HS-5 (cell line): ENCODE measurements around the gene LARGE2.

Experiments
- DNase-seq: peaks from one replicate; pipeline ENCODE4 v3.0.0-alpha.2; 2012; ENCODE audit warnings: low read depth

The LARGE2 gene

GRCh38 chr11:45917286-45917622, 5.2 kb upstream of the LARGE2 start:
- no peak for DNase-seq

- DNase-seq, result peak; percentile 96
Measured at GRCh38 chr11:45917623-45918330, 4.7 kb upstream of the LARGE2 start, which contains the start of gene PEX16. Gene PEX16, minus strand, starts transcription at chr11:45917877. Its CDS starts 66 bp downstream, at chr11:45917811.

GRCh38 chr11:45918331-45918941, 4.0 kb upstream of the LARGE2 start:
- DNase-seq, result peak; percentile 22

- no peak for DNase-seq
Measured at GRCh38 chr11:45918962-45919675, 3.3 kb upstream of the LARGE2 start.

GRCh38 chr11:45919806-45920530, 2.5 kb upstream of the LARGE2 start:
- no peak for DNase-seq

GRCh38 chr11:45920531-45921477, 1.7 kb upstream of the LARGE2 start:
- no peak for DNase-seq

- no peak for DNase-seq
Measured at GRCh38 chr11:45921561-45922424, 663 bp upstream of the LARGE2 start.

GRCh38 chr11:45924036-45924915, 1.8 kb downstream of the LARGE2 start:
- DNase-seq, result no peak

- no peak for DNase-seq
Measured at GRCh38 chr11:45924927-45925326, 2.5 kb downstream of the LARGE2 start.

- no peak for DNase-seq
Measured at GRCh38 chr11:45925550-45925949, 3.1 kb downstream of the LARGE2 start.

GRCh38 chr11:45926001-45926401, 3.5 kb downstream of the LARGE2 start:
- no peak for DNase-seq

- no peak for DNase-seq
Measured at GRCh38 chr11:45926536-45927331, 4.3 kb downstream of the LARGE2 start.

GRCh38 chr11:45927332-45927683, 4.9 kb downstream of the LARGE2 start:
- no peak for DNase-seq

GRCh38 chr11:45927684-45928413, 5.4 kb downstream of the LARGE2 start:
- no peak for DNase-seq

GRCh38 chr11:45928535-45929215, 6.2 kb downstream of the LARGE2 start:
- no peak for DNase-seq

GRCh38 chr11:45929486-45930030, 7.1 kb downstream of the LARGE2 start:
- no peak for DNase-seq
